Measurements from ENCODE around the gene CNTN1. TPM values are rescaled to one million over a fixed set of nuclear protein-coding genes. Genes with fewer than 3 reads are reported as not detected.

CNTN1 gene
- total RNA-seq, 6 experiments from 2014 or later, result 0.09 to 0.66 (median 0.26) TPM

DNA sequence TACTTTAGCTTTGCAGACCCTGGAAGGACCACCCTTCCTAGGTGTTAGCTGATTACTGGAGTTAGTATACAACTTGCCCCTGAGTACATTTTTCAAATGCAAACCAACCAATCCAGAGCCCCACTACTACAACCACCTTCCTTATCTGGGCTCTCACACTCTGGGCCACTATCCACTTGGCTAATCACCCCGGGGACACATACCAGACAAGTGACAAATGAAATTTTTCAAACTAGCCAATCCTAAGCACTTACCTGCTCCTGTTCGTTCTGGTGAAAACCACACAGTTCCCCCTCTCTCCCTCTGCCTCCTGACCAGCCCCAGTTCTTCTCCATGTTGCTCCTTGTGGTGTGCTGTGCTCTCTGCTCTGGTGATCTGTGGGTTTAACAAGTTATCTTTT is 140.4 kb downstream of the CNTN1 start:
- H3K9me3 ChIP-seq, result no peaks in the 10 kb centered on the region
- no peak for DNase-seq
- H3K27me3 ChIP-seq, result no peaks in the 10 kb centered on the region
- H3K27ac ChIP-seq, result no peak overlapping the region
- H3K4me3 ChIP-seq, result no peak overlapping the region
- no peak for ATAC-seq
- H3K36me3 ChIP-seq, result no peaks in the 10 kb centered on the region
- no peak for TF ChIP-seq POLR2A (IDR thresholded peaks at IDR 0.05)
- TF ChIP-seq, protein P1, sequence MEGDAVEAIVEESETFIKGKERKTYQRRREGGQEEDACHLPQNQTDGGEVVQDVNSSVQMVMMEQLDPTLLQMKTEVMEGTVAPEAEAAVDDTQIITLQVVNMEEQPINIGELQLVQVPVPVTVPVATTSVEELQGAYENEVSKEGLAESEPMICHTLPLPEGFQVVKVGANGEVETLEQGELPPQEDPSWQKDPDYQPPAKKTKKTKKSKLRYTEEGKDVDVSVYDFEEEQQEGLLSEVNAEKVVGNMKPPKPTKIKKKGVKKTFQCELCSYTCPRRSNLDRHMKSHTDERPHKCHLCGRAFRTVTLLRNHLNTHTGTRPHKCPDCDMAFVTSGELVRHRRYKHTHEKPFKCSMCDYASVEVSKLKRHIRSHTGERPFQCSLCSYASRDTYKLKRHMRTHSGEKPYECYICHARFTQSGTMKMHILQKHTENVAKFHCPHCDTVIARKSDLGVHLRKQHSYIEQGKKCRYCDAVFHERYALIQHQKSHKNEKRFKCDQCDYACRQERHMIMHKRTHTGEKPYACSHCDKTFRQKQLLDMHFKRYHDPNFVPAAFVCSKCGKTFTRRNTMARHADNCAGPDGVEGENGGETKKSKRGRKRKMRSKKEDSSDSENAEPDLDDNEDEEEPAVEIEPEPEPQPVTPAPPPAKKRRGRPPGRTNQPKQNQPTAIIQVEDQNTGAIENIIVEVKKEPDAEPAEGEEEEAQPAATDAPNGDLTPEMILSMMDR (IDR thresholded peaks at IDR 0.05), result no peak
- no peaks in the 10 kb centered on the region for H3K4me1 ChIP-seq
- intact Hi-C loops (cut with DNase I), result no loop called here
- 45% methylated on average over 2 of the region's 2 CpGs for WGBS (ENCODE audit: insufficient coverage, low coverage, low lambda C conversion rate, missing lambda C conversion rate)

DNA sequence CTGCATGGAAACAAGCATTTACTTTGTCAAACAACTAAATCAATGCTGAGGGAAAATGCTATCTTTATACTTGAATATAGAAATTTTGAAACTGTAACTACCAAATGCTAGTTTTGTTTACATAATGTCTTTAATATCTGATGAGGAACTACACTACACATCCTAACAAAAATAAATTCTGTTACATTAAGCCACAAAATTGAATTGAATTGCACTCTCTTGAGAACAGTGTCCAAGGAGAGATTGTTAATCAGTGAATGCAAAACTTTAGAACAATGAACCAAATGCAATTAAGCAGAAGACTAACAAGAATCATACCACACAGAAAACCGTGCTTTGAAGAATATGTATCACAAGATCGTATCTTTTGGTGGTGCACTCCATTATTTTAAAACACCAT is 141.6 kb downstream of the CNTN1 start:
- H3K4me3 ChIP-seq, result no peak overlapping the region
- TF ChIP-seq, protein P1 (IDR thresholded peaks at IDR 0.05), result no peak
- TF ChIP-seq POLR2A (IDR thresholded peaks at IDR 0.05), result no peak
- WGBS (ENCODE audit: insufficient coverage, low coverage, low lambda C conversion rate, missing lambda C conversion rate), result 51% methylated on average over 2 of the region's 2 CpGs

DNA sequence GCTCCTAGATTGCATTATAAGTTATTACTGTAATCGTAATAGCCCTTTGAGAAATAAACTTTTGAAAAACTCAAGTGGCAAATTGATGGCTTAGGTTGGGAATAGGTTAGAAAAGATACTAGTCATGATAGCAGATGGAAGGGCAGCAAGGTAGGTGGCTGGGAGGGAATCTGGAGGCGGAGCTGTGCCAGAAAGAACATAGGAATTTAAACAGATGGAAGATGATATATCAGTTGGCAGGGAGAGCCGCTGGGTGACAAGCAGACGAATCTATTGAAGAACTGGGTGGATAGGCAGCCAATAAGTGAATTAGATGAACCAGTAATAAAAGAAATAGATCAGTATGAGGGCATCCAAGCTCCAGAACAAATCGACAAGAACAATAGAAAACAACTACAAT is 142.1 kb downstream of the CNTN1 start:
- no peaks in the 10 kb centered on the region for H3K4me1 ChIP-seq
- ATAC-seq (no peak), DNase-seq (no peak)
- H3K4me3 ChIP-seq, result no peak overlapping the region
- H3K36me3 ChIP-seq, result no peaks in the 10 kb centered on the region
- H3K9me3 ChIP-seq, result no peaks in the 10 kb centered on the region
- intact Hi-C loops (cut with DNase I), result no loop called here
- H3K27me3 ChIP-seq, result no peaks in the 10 kb centered on the region
- TF ChIP-seq POLR2A (IDR thresholded peaks at IDR 0.05), result no peak
- TF ChIP-seq, protein P1 (IDR thresholded peaks at IDR 0.05), result no peak
- H3K27ac ChIP-seq, result no peak overlapping the region
- 55% methylated on average over 5 of the region's 5 CpGs for WGBS (ENCODE audit: insufficient coverage, low coverage, low lambda C conversion rate, missing lambda C conversion rate)

More for the DNA sequence above, 141.6 kb downstream of the CNTN1 start:
- no peak for ATAC-seq
- Histone ChIP-seq H3K9me3 (no peaks in the 10 kb centered on the region), H3K27me3 (no peaks in the 10 kb centered on the region), H3K4me1 (no peaks in the 10 kb centered on the region), H3K36me3 (no peaks in the 10 kb centered on the region), H3K27ac (no peak overlapping the region)
- DNase-seq, result no peak
- intact Hi-C loops (cut with DNase I), result no loop called here

DNA sequence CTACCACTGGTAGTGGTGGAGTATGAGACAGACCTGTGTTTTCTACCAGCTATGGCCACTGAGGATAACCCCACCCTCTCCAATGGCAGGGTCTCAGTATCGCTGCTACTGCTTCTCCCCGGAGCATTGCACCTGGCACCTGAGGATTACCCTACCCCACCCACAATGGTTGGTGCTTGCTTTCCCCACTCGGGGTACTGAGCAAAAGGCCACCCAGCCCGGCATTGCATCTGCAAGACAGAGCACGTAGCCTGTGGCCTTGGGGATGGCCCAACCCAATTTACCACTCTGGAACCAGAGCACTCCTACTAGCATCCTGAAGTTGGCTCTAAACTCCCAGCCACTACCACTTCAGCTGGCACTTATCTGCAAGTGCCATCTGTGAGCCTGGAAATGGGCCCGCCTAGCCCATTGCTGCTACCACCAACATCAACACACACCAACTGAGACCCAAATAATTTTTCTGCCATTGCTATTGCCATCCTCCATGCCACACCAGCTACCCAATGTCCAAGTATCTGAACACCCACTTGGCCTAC is 145.7 kb downstream of the CNTN1 start:
- ATAC-seq (peak in 1 of 4 donors; percentile 25), DNase-seq (no peak)
- no peaks in the 10 kb centered on the region for H3K36me3 ChIP-seq
- H3K4me3 ChIP-seq, result no peak overlapping the region
- intact Hi-C loops (cut with DNase I), result no loop called here
- no peaks in the 10 kb centered on the region for H3K27me3 ChIP-seq
- H3K9me3 ChIP-seq, result no peaks in the 10 kb centered on the region
- 80% methylated on average over 1 of the region's 6 CpGs for WGBS (ENCODE audit: insufficient coverage, low coverage, low lambda C conversion rate, missing lambda C conversion rate)
- H3K4me1 ChIP-seq, result no peaks in the 10 kb centered on the region
- TF ChIP-seq, protein P1 (IDR thresholded peaks at IDR 0.05), result no peak
- no peak for TF ChIP-seq POLR2A (IDR thresholded peaks at IDR 0.05)
- H3K27ac ChIP-seq, result no peak overlapping the region

DNA sequence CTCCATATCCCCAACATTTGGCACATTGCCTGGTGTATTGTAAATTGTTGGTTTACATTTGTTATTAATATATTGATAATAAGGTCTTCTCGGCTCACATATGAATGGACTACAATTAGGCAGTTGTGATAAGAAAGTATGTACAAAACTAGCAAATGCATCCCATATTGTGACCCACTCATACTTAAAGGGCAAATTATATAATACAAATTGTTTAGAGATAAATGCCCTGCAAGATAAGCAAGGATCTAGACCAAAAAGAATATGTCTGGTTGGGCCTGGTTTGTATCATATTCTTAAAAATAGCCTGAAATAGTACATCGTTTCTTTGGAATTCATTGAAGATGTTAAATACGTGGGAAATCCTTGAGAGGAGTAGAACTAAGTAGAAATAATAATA is 151.3 kb downstream of the CNTN1 start:
- Histone ChIP-seq H3K9me3 (no peaks in the 10 kb centered on the region), H3K4me3 (no peak overlapping the region), H3K36me3 (no peaks in the 10 kb centered on the region), H3K27ac (no peak overlapping the region), H3K27me3 (no peaks in the 10 kb centered on the region), H3K4me1 (no peaks in the 10 kb centered on the region)
- no peak for TF ChIP-seq POLR2A (IDR thresholded peaks at IDR 0.05)
- TF ChIP-seq, protein P1 (IDR thresholded peaks at IDR 0.05), result no peak
- DNase-seq, result no peak
- ATAC-seq, result no peak
- 46% methylated on average over 3 of the region's 3 CpGs for WGBS (ENCODE audit: insufficient coverage, low coverage, low lambda C conversion rate, missing lambda C conversion rate)
- intact Hi-C loops (cut with DNase I), result no loop called here
